ENCODE data around the gene SERP1.

The SERP1 gene

GRCh38 chr3:150546226-150547044 is at the start of gene SERP1, which contains the start of gene EIF2A:
SERP1 (minus strand) TSS chr3:150546496; CDS start chr3:150546135, 361 bp downstream.
EIF2A (plus strand) TSS chr3:150546787; CDS start chr3:150546803, 16 bp downstream.
- DNase-seq, result peak; percentile 98

- no peak for DNase-seq
Observed at GRCh38 chr3:150594150-150594549, 47.9 kb upstream of the SERP1 start.

GRCh38 chr3:150589759-150590158 is 43.5 kb upstream of the SERP1 start:
- no peak for DNase-seq

- DNase-seq, result no peak
Observed at GRCh38 chr3:150588027-150588830, 41.9 kb upstream of the SERP1 start.

- no peak for DNase-seq
Observed at GRCh38 chr3:150583028-150583427, 36.7 kb upstream of the SERP1 start.

- no peak for DNase-seq
Observed at GRCh38 chr3:150582620-150583019, 36.3 kb upstream of the SERP1 start.

- DNase-seq, result no peak
Observed at GRCh38 chr3:150581174-150581573, 34.9 kb upstream of the SERP1 start.

- DNase-seq, result peak; percentile 5
Observed at GRCh38 chr3:150577855-150578254, 31.6 kb upstream of the SERP1 start.

GRCh38 chr3:150567328-150567727 is 21.0 kb upstream of the SERP1 start:
- no peak for DNase-seq

GRCh38 chr3:150564243-150564642 is 17.9 kb upstream of the SERP1 start:
- no peak for DNase-seq

GRCh38 chr3:150557725-150558124 is 11.4 kb upstream of the SERP1 start:
- no peak for DNase-seq

GRCh38 chr3:150556792-150557191 is 10.5 kb upstream of the SERP1 start:
- DNase-seq, result no peak

GRCh38 chr3:150555859-150556436 is 9.7 kb upstream of the SERP1 start:
- no peak for DNase-seq

- peak; percentile 67 for DNase-seq
Observed at GRCh38 chr3:150547045-150547741, 897 bp upstream of the SERP1 start.

- no peak for DNase-seq
Observed at GRCh38 chr3:150545419-150546225, 674 bp downstream of the SERP1 start.

- no peak for DNase-seq
Observed at GRCh38 chr3:150544726-150545125, 1.6 kb downstream of the SERP1 start.

GRCh38 chr3:150544041-150544440 is 2.3 kb downstream of the SERP1 start:
- peak; percentile 72 for DNase-seq

GRCh38 chr3:150543531-150543930 is 2.8 kb downstream of the SERP1 start:
- no peak for DNase-seq

- no peak for DNase-seq
Observed at GRCh38 chr3:150543128-150543527, 3.2 kb downstream of the SERP1 start.

- DNase-seq, result no peak
Observed at GRCh38 chr3:150540991-150541390, 5.3 kb downstream of the SERP1 start.

GRCh38 chr3:150540297-150540696 is 6.0 kb downstream of the SERP1 start:
- DNase-seq, result no peak

All from HCEC 1CT (cell line).